Cardiac muscle cell (in vitro differentiated cells and primary cell): ENCODE results near the gene SLC29A3. TPM values are rescaled to one million over a fixed set of nuclear protein-coding genes. Genes with fewer than 3 reads are reported as not detected.

Experiments used
- DNase-seq, 2 donors: peaks; one replicate each; pipeline versions ENCODE4 v3.0.0 to v3.0.0-alpha.2; 2010 to 2017; ENCODE audit warnings: low read depth in 1 of 2, low spot score in 1 of 2
- H3K27ac ChIP-seq: fragments of 200-600 bp; sonication (generic); 2 replicates; pipeline ENCODE4 v1.5.1; 2016
- H3K27me3 ChIP-seq: fragments of 200-600 bp; sonication (generic); 2 replicates; pipeline ENCODE4 v1.6.0; 2016; ENCODE audit warnings: control low read depth
- H3K36me3 ChIP-seq: fragments of 200-600 bp; sonication (generic); 2 replicates; pipeline ENCODE4 v1.5.1; 2016; ENCODE audit warnings: control low read depth
- H3K4me1 ChIP-seq: fragments of 200-600 bp; sonication (generic); 2 replicates; pipeline ENCODE4 v1.8.1; 2017; ENCODE audit warnings: low read depth, mild to moderate bottlenecking, mixed run types
- H3K4me3 ChIP-seq: fragments of 200-600 bp; sonication (generic); 2 replicates; pipeline ENCODE4 v1.5.1; 2016; ENCODE audit warnings: mild to moderate bottlenecking
- H3K9me3 ChIP-seq: fragments of 200-600 bp; sonication (generic); 2 replicates; pipeline ENCODE4 v1.5.1; 2017; ENCODE audit warnings: low read depth, mild to moderate bottlenecking, control low read depth
- CTCF ChIP-seq: IDR thresholded peaks from 2 replicates; pipeline ENCODE4 v1.5.1; 2012; ENCODE audit warnings: low read depth, mild to moderate bottlenecking, low read length
- polyA plus RNA-seq: library from polyadenylated mRNA; unstranded; fragments of >200 nt; fragmentation: Nextera tagmentation; extraction: Ambion mirVana; gene quantifications from 2 replicates; pipeline ENCODE4 v1.2.1, GENCODE V29; 2016
- total RNA-seq: library from RNA; depleted of rRNA; stranded (reverse); fragments of >200 nt; gene quantifications from 2 replicates; pipeline ENCODE4 v1.2.3, GENCODE V29; 2016

Gene SLC29A3
- total and polyA plus RNA-seq, 2 experiments from 2014 or later = 3.5 to 4.0 TPM

GRCh38 chr10:71289421-71290130 is 29.5 kb upstream of the SLC29A3 start:
- Histone ChIP-seq H3K36me3 (peaks cover 69% of the 10 kb centered on the region), H3K4me1 (peaks cover 2% of the 10 kb centered on the region), H3K27ac (peak overlapping the region; percentile 10), H3K27me3 (no peaks in the 10 kb centered on the region), H3K9me3 (no peaks in the 10 kb centered on the region), H3K4me3 (no peak overlapping the region)
- no peak for TF ChIP-seq CTCF
- DNase-seq = no peak

- no peaks in the 10 kb centered on the region for H3K27me3 ChIP-seq
- H3K9me3 ChIP-seq = no peaks in the 10 kb centered on the region
- DNase-seq = no peak
- peak overlapping the region; percentile 10 for H3K27ac ChIP-seq
- peaks cover 2% of the 10 kb centered on the region for H3K4me1 ChIP-seq
- TF ChIP-seq CTCF = no peak
- peaks cover 75% of the 10 kb centered on the region for H3K36me3 ChIP-seq
- H3K4me3 ChIP-seq = no peak overlapping the region
These were observed 28.7 kb upstream of the SLC29A3 start for GRCh38 chr10:71290331-71290730.

- Histone ChIP-seq H3K9me3 (no peaks in the 10 kb centered on the region), H3K27ac (no peak overlapping the region), H3K36me3 (peaks cover 78% of the 10 kb centered on the region), H3K4me3 (no peak overlapping the region), H3K27me3 (no peaks in the 10 kb centered on the region), H3K4me1 (peaks cover 2% of the 10 kb centered on the region)
- TF ChIP-seq CTCF = no peak
- no peak for DNase-seq
These were observed 28.1 kb upstream of the SLC29A3 start for GRCh38 chr10:71290806-71291527.

DNA sequence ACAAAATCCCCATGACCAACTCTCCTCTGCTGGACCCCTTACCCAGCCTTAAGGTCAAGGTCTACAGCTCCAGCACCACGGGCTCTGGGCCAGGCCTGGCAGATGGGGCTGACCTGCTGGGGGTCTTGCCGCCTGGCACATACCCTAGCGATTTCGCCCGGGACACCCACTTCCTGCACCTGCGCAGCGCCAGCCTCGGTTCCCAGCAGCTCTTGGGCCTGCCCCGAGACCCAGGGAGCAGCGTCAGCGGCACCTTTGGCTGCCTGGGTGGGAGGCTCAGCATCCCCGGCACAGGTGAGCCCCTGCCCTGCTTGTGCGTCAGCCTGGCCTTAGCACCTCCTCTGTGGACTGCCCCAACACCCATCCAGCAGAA is 27.5 kb upstream of the SLC29A3 start:
- Histone ChIP-seq H3K4me1 (peaks cover 2% of the 10 kb centered on the region), H3K9me3 (no peaks in the 10 kb centered on the region), H3K27ac (no peak overlapping the region), H3K27me3 (no peaks in the 10 kb centered on the region), H3K4me3 (no peak overlapping the region), H3K36me3 (peaks cover 78% of the 10 kb centered on the region)
- DNase-seq = no peak
- no peak for TF ChIP-seq CTCF

DNA sequence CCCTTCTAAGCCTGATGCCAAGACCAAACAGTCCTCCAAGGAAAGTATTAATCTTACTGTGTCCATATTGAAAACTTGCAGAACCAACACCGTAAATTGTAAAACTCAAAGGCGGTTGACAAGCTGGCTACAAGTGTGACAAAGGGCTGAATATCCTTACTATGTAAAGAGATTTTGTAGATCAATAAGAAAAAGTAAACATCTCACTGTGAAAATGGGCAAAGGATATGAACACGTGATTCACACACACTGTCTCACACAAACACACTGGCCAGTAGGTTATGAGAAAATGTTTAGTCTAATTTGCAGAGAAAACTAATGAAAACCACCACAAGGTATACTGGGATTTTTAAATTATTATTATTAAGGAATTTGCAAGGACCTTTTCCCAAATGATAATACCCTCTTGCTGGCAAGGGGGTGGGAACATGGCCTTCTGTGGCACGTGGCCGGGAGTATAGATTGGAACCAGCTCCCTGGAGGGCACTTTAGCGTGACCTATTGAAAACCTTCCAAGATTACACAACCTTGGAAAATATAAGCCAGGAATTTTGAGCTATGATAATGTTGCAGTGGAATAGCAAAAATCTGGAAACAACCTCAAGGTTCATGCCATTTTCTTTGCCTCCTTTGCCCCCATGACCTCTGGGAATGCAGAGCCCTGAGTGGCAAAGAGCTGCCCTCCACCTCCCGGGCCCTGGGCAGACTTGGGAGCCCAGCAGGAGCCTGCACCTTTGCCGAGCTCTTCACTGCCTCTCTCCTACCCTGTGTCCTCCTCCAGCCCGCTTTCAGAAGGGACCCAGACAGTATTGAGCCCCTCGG is 26.2 kb upstream of the SLC29A3 start:
- no peaks in the 10 kb centered on the region for H3K27me3 ChIP-seq
- peaks cover 2% of the 10 kb centered on the region for H3K4me1 ChIP-seq
- H3K36me3 ChIP-seq = peaks cover 70% of the 10 kb centered on the region
- no peak for TF ChIP-seq CTCF
- no peak overlapping the region for H3K27ac ChIP-seq
- H3K9me3 ChIP-seq = no peaks in the 10 kb centered on the region
- DNase-seq = no peak
- no peak overlapping the region for H3K4me3 ChIP-seq
